DND-41 (cell line): ENCODE results near the gene IL3.

Source experiments
- ATAC-seq: fragments of 200-7000 bp; cut with Tn5 transposase; 3 replicates; pipeline ENCODE4 v1.9.1; 2021; ENCODE audit warnings: low read depth; ENCODE audit not compliant: insufficient read depth
- DNase-seq: peaks from one replicate; pipeline ENCODE4 v3.0.0-alpha.2; 2020
- H2AFZ ChIP-seq: 2 replicates; pipeline ENCODE4 v1.6.0; 2012; ENCODE audit warnings: low read depth, low read length
- H3K27ac ChIP-seq: 2 replicates; pipeline ENCODE4 v1.5.1; 2012; ENCODE audit warnings: low read length, inconsistent platforms
- H3K27me3 ChIP-seq: fragments of 200-600 bp; sonication (generic); 2 replicates; pipeline ENCODE4 v1.6.0; 2012; ENCODE audit warnings: low read length, mild to moderate bottlenecking, inconsistent platforms; ENCODE audit not compliant: insufficient read depth, poor library complexity
- H3K36me3 ChIP-seq: 2 replicates; pipeline ENCODE4 v1.5.1; 2012; ENCODE audit warnings: low read length, inconsistent platforms; ENCODE audit not compliant: insufficient read depth
- H3K4me1 ChIP-seq: 2 replicates; pipeline ENCODE4 v1.5.1; 2012; ENCODE audit warnings: mild to moderate bottlenecking, low read length; ENCODE audit not compliant: insufficient read depth
- H3K4me2 ChIP-seq: 2 replicates; pipeline ENCODE4 v1.6.0; 2012; ENCODE audit warnings: mild to moderate bottlenecking, moderate library complexity, low read length, inconsistent platforms; ENCODE audit not compliant: insufficient read depth
- H3K4me3 ChIP-seq, 2 experiments: fragments of 200-600 bp in 1 of 2; shearing (Covaris generic) in 1 of 2; 2 replicates each; pipeline ENCODE4 v1.5.1; 2012 to 2016; ENCODE audit warnings: inconsistent platforms in 2 of 2, low read length in 2 of 2, mild to moderate bottlenecking in 2 of 2, low read depth in 1 of 2, moderate library complexity in 1 of 2
- H3K79me2 ChIP-seq: 2 replicates; pipeline ENCODE4 v1.6.0; 2012; ENCODE audit warnings: low read length, inconsistent platforms; ENCODE audit not compliant: insufficient read depth
- H3K9ac ChIP-seq: 2 replicates; pipeline ENCODE4 v1.6.0; 2012; ENCODE audit warnings: low read depth, mild to moderate bottlenecking, inconsistent platforms, low read length, moderate library complexity
- H3K9me3 ChIP-seq: 2 replicates; pipeline ENCODE4 v1.5.1; 2012; ENCODE audit warnings: low read length, moderate library complexity, mild to moderate bottlenecking, inconsistent platforms; ENCODE audit not compliant: insufficient read depth, severe bottlenecking
- H4K20me1 ChIP-seq: 2 replicates; pipeline ENCODE4 v1.6.0; 2012; ENCODE audit warnings: low read length; ENCODE audit not compliant: insufficient read depth
- CTCF ChIP-seq: IDR thresholded peaks from 2 replicates; pipeline ENCODE4 v1.5.1; 2012; ENCODE audit warnings: borderline replicate concordance, low read length, moderate library complexity, mild to moderate bottlenecking; ENCODE audit not compliant: poor library complexity, severe bottlenecking; ENCODE audit errors: extremely low read depth
- EZH2 ChIP-seq: IDR thresholded peaks from 3 replicates; pipeline ENCODE4 v1.6.1; 2012; ENCODE audit warnings: borderline replicate concordance, low read depth, mild to moderate bottlenecking, moderate library complexity, low read length, inconsistent platforms; ENCODE audit not compliant: severe bottlenecking

Gene IL3

GRCh38 chr5:132096904-132097303 lies 36.4 kb downstream of the IL3 start:
- no peaks in the 10 kb centered on the region for H3K4me1 ChIP-seq
- peaks cover 53% of the 10 kb centered on the region for H3K27me3 ChIP-seq
- H3K9ac ChIP-seq: no peak overlapping the region
- ATAC-seq (no peak), DNase-seq (no peak)
- no peaks in the 10 kb centered on the region for H3K79me2 ChIP-seq
- no peaks in the 10 kb centered on the region for H3K9me3 ChIP-seq
- H3K4me3 ChIP-seq: no peak overlapping the region
- H3K27ac ChIP-seq: no peak overlapping the region
- peaks cover 21% of the 10 kb centered on the region; the same call in 1 of the 2 replicates for H4K20me1 ChIP-seq
- H3K36me3 ChIP-seq: no peaks in the 10 kb centered on the region
- TF ChIP-seq EZH2: no peak
- TF ChIP-seq CTCF: no peak
- no peak overlapping the region for H3K4me2 ChIP-seq
- no peak overlapping the region for H2AFZ ChIP-seq

DNA sequence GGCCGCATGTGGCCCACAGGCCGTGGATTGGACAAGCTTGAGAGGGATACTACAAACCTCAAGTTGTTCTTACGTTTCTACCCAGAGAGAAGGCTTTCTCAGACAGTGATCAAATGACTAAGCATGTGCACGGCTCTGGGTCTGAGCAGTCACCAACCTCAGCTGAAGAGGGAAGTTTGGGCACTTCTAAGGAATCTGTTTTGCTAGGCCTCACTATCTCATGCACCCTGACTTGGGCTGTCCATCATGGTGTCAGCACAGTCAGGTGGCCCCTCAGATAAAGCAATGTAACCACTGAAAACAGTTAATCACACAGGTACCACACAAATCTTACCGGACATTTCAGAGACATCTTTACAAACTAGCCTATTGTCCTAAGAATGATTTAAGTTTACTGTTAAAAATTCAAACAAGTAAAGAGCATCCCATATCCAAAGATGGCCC lies 37.7 kb downstream of the IL3 start:
- H4K20me1 ChIP-seq: peaks cover 24% of the 10 kb centered on the region
- no peak overlapping the region for H3K4me3 ChIP-seq
- no peak for DNase-seq
- no peak for ATAC-seq
- H3K4me1 ChIP-seq: peaks cover under 1% of the 10 kb centered on the region
- no peaks in the 10 kb centered on the region for H3K9me3 ChIP-seq
- TF ChIP-seq EZH2: no peak
- TF ChIP-seq CTCF: no peak
- peaks cover 58% of the 10 kb centered on the region for H3K27me3 ChIP-seq
- no peak overlapping the region for H3K4me2 ChIP-seq
- no peak overlapping the region for H3K9ac ChIP-seq
- no peaks in the 10 kb centered on the region for H3K36me3 ChIP-seq
- no peak overlapping the region for H2AFZ ChIP-seq
- H3K27ac ChIP-seq: no peak overlapping the region
- H3K79me2 ChIP-seq: no peaks in the 10 kb centered on the region

- no peaks in the 10 kb centered on the region for H3K9me3 ChIP-seq
- H4K20me1 ChIP-seq: peaks cover 29% of the 10 kb centered on the region
- H3K4me2 ChIP-seq: no peak overlapping the region
- H3K27ac ChIP-seq: no peak overlapping the region
- H3K4me3 ChIP-seq: no peak overlapping the region
- H3K9ac ChIP-seq: no peak overlapping the region
- H3K4me1 ChIP-seq: peaks cover 5% of the 10 kb centered on the region
- TF ChIP-seq CTCF (no peak), EZH2 (no peak)
- H3K79me2 ChIP-seq: no peaks in the 10 kb centered on the region
- ATAC-seq (no peak), DNase-seq (no peak)
- no peaks in the 10 kb centered on the region for H3K36me3 ChIP-seq
- H3K27me3 ChIP-seq: peaks cover 55% of the 10 kb centered on the region
- no peak overlapping the region for H2AFZ ChIP-seq
These were observed 38.2 kb downstream of the IL3 start for GRCh38 chr5:132098621-132099020.
